GM23338 (cell line): ENCODE data around the gene PPL. TPM values are rescaled to one million over a fixed set of nuclear protein-coding genes. Genes with fewer than 3 reads are reported as not detected.

Experiments
- ATAC-seq: fragments of 200-7000 bp; cut with Tn5 transposase; 3 replicates; pipeline ENCODE4 v1.9.1; 2020
- DNase-seq: peaks from one replicate; pipeline ENCODE4 v3.0.0-alpha.2; 2015; ENCODE audit warnings: low spot score
- H2AFZ ChIP-seq: fragments of 200-600 bp; sonication (generic); 2 replicates; pipeline ENCODE4 v1.8.0; 2016; ENCODE audit warnings: antibody characterized with exemption, mild to moderate bottlenecking, moderate library complexity
- H3F3A ChIP-seq: fragments of 200-600 bp; sonication (generic); replicated peaks from 2 replicates; pipeline ENCODE4 v1.8.0; 2017; ENCODE audit warnings: antibody characterized with exemption, mixed run types, low read depth
- H3K27ac ChIP-seq: fragments of 200-600 bp; sonication (generic); 2 replicates; pipeline ENCODE4 v1.6.1; 2016; ENCODE audit warnings: low read depth
- H3K27me3 ChIP-seq: fragments of 200-600 bp; sonication (generic); 2 replicates; pipeline ENCODE4 v1.8.0; 2016; ENCODE audit warnings: mild to moderate bottlenecking, mixed run types, moderate library complexity; ENCODE audit not compliant: insufficient read depth
- H3K36me3 ChIP-seq: fragments of 200-600 bp; sonication (generic); 2 replicates; pipeline ENCODE4 v1.8.0; 2016; ENCODE audit warnings: mild to moderate bottlenecking; ENCODE audit not compliant: insufficient read depth
- H3K4me1 ChIP-seq: fragments of 200-600 bp; sonication (generic); 2 replicates; pipeline ENCODE4 v1.8.0; 2016; ENCODE audit warnings: mild to moderate bottlenecking, moderate library complexity; ENCODE audit not compliant: insufficient read depth
- H3K4me2 ChIP-seq: fragments of 200-600 bp; sonication (generic); 2 replicates; pipeline ENCODE4 v1.7.1; 2017; ENCODE audit warnings: mixed run types
- H3K4me3 ChIP-seq: fragments of 200-600 bp; sonication (generic); 2 replicates; pipeline ENCODE4 v1.6.1; 2016; ENCODE audit warnings: mixed run types
- H3K79me2 ChIP-seq: fragments of 200-600 bp; sonication (generic); replicated peaks from 2 replicates; pipeline ENCODE4 v1.8.0; 2017; ENCODE audit warnings: mild to moderate bottlenecking; ENCODE audit not compliant: insufficient read depth
- H3K9me2 ChIP-seq: fragments of 200-600 bp; sonication (generic); 2 replicates; pipeline ENCODE4 v1.8.0; 2017; ENCODE audit not compliant: insufficient read depth
- H4K20me1 ChIP-seq: fragments of 200-600 bp; sonication (generic); replicated peaks from 2 replicates; pipeline ENCODE4 v1.8.0; 2017; ENCODE audit warnings: mild to moderate bottlenecking; ENCODE audit not compliant: insufficient read depth
- H3K27ac Mint-ChIP-seq: 2 replicates; pipeline ENCODE4 v1.8.0; 2020; ENCODE audit warnings: inconsistent platforms, mild to moderate bottlenecking, moderate library complexity, mixed read lengths
- H3K27me3 Mint-ChIP-seq: 3 replicates; pipeline ENCODE4 v1.8.0; 2022; ENCODE audit warnings: low read depth, mild to moderate bottlenecking, moderate library complexity, mixed read lengths, inconsistent platforms; ENCODE audit not compliant: insufficient read depth, poor library complexity
- H3K36me3 Mint-ChIP-seq: 3 replicates; pipeline ENCODE4 v1.8.0; 2021; ENCODE audit warnings: low read depth, mild to moderate bottlenecking, inconsistent platforms, moderate library complexity, mixed read lengths
- H3K4me1 Mint-ChIP-seq: 3 replicates; pipeline ENCODE4 v1.8.0; 2020; ENCODE audit warnings: mild to moderate bottlenecking, inconsistent platforms, mixed read lengths
- H3K4me3 Mint-ChIP-seq: 3 replicates; pipeline ENCODE4 v1.8.0; 2021; ENCODE audit warnings: moderate library complexity, mild to moderate bottlenecking, inconsistent platforms, mixed read lengths
- H3K9me3 Mint-ChIP-seq: 3 replicates; pipeline ENCODE4 v1.8.0; 2020; ENCODE audit warnings: moderate library complexity, mild to moderate bottlenecking, inconsistent platforms, mixed read lengths
- EZH2 ChIP-seq: fragments of 200-600 bp; sonication (generic); IDR thresholded peaks from one replicate; pipeline ENCODE4 v1.8.0; 2017; ENCODE audit warnings: antibody characterized with exemption, mild to moderate bottlenecking, low read depth; ENCODE audit not compliant: unreplicated experiment
- EZH2phosphoT487 ChIP-seq: fragments of 200-600 bp; sonication (generic); IDR thresholded peaks from one replicate; pipeline ENCODE4 v1.8.1; 2018; ENCODE audit warnings: antibody characterized with exemption; ENCODE audit not compliant: unreplicated experiment
- JUNB ChIP-seq: IDR thresholded peaks from one replicate; pipeline ENCODE4 v1.6.1; 2016; ENCODE audit warnings: antibody characterized with exemption; ENCODE audit not compliant: unreplicated experiment
- POLR2AphosphoS5 ChIP-seq: IDR thresholded peaks from 2 replicates; pipeline ENCODE4 v1.6.1; 2016; ENCODE audit warnings: antibody characterized with exemption, low read depth
- STAT1 ChIP-seq: IDR thresholded peaks from one replicate; pipeline ENCODE4 v1.6.1; 2016; ENCODE audit warnings: antibody characterized with exemption; ENCODE audit not compliant: unreplicated experiment
- ZNF114 ChIP-seq: fragments of 250-450 bp; sonication (Bioruptor Pico); IDR thresholded peaks from 2 replicates; pipeline ENCODE4 v1.5.0; 2020; ENCODE audit warnings: mild to moderate bottlenecking, moderate library complexity
- polyA plus RNA-seq: library from polyadenylated mRNA; unstranded; fragments of >200 nt; fragmentation: Nextera tagmentation; extraction: Ambion mirVana; gene quantifications from 2 replicates; pipeline ENCODE4 v1.2.1, GENCODE V29; 2016
- total RNA-seq: library from RNA; depleted of rRNA; stranded (reverse); fragments of >200 nt; shearing (Covaris generic); gene quantifications from 2 replicates; pipeline ENCODE4 v1.2.3, GENCODE V29; 2014
- TF ChIP-seq, protein P1 (sequence below): IDR thresholded peaks from 2 replicates; pipeline ENCODE4 v1.6.1; 2016; ENCODE audit warnings: antibody characterized with exemption
- TF ChIP-seq, protein P2 (sequence below), 2 experiments: fragments of 200-600 bp in 1 of 2; sonication (generic) in 1 of 2; conservative IDR thresholded peaks; 2 replicates each; pipeline versions ENCODE4 v1.5.1 to v1.6.1; 2016 to 2017; ENCODE audit warnings: antibody characterized with exemption in 2 of 2, low read depth in 2 of 2, mild to moderate bottlenecking in 2 of 2, moderate library complexity in 1 of 2

PPL gene
- total and polyA plus RNA-seq, 2 experiments from 2014 or later, result 10.6 to 31.7 TPM

GRCh38 chr16:4886151-4886550, 50.8 kb downstream of the PPL start:
- Histone ChIP-seq H3K79me2 (no peaks in the 10 kb centered on the region), H4K20me1 (no peaks in the 10 kb centered on the region), H3K27me3 (no peaks in the 10 kb centered on the region), H3K36me3 (peaks cover 38% of the 10 kb centered on the region), H2AFZ (no peak overlapping the region), H3F3A (0 out of 2 replicates have a peak, but pooled peaks cover 9% of the 10 kb centered on the region), H3K4me2 (no peak overlapping the region), H3K4me3 (no peak overlapping the region), H3K9me2 (no peaks in the 10 kb centered on the region), H3K4me1 (no peaks in the 10 kb centered on the region), H3K27ac (no peak overlapping the region)
- no peaks in the 10 kb centered on the region; the same call in 2 of the 3 replicates for H3K4me1 Mint-ChIP-seq
- TF ChIP-seq ZNF114 (CRISPR knock-in tag) (no peak), EZH2 (no peak)
- TF ChIP-seq, protein P1, sequence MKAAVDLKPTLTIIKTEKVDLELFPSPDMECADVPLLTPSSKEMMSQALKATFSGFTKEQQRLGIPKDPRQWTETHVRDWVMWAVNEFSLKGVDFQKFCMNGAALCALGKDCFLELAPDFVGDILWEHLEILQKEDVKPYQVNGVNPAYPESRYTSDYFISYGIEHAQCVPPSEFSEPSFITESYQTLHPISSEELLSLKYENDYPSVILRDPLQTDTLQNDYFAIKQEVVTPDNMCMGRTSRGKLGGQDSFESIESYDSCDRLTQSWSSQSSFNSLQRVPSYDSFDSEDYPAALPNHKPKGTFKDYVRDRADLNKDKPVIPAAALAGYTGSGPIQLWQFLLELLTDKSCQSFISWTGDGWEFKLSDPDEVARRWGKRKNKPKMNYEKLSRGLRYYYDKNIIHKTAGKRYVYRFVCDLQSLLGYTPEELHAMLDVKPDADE, result no peak
- peaks cover 9% of the 10 kb centered on the region for H3K27me3 Mint-ChIP-seq
- no peak for DNase-seq
- H3K27ac Mint-ChIP-seq, result no peak overlapping the region
- H3K4me3 Mint-ChIP-seq, result no peak overlapping the region
- peaks cover 76% of the 10 kb centered on the region for H3K36me3 Mint-ChIP-seq
- no peak for ATAC-seq
- H3K9me3 Mint-ChIP-seq, result no peaks in the 10 kb centered on the region; the same call in 1 of the 3 replicates

DNA sequence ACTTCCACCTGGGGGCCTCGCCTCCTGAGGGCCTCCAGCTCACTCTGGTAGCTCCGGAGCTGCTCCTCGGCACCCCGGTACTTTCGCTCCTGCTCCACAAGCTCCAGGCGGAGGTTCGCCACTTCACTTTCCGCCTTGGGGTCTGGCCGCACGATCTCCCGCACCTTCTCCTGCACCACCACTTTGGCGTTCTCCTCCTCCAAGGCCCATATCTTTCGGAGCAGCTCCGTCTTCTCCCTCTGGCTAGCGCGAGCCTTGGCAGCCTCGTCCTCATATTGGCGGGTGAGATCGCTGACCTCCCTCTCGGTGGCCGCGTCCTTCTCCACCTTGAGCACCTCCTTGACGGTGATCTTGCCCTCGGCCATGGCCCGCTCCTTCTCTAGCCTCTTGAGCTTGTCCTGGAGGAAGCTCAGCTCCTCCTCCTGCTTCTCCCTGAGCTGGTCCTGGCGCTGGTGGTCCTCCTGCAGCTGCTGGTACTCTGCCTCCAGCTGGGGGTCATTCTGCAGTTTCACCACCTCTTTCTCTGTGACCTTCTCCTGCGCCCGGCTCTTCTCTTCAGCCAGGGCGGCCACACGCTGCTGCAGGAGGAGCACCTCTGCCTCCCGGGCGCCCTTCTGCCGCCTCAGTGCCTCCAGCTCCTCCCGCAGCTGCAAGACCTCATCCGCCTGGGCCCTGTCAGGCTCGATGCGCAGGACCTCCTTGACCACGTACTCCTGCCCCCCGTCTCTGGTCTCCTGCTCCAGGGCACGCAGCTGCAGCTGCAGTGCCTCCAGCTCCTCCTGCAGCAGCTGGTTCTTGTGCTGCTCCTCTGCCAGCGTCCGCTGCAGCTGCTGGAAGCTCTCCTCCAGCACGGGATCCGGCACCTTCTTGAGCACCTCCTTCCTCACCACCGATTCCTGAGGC, 51.7 kb downstream of the PPL start:
- H3K27ac Mint-ChIP-seq, result no peak overlapping the region; the same call in 1 of the 2 replicates
- H3K4me1 Mint-ChIP-seq, result no peaks in the 10 kb centered on the region; the same call in 2 of the 3 replicates
- no peaks in the 10 kb centered on the region; the same call in 1 of the 3 replicates for H3K9me3 Mint-ChIP-seq
- Histone ChIP-seq H4K20me1 (no peaks in the 10 kb centered on the region; the same call in 1 of the 2 replicates), H2AFZ (no peak overlapping the region), H3K27ac (no peak overlapping the region), H3K79me2 (no peaks in the 10 kb centered on the region), H3K4me3 (no peak overlapping the region), H3K4me1 (no peaks in the 10 kb centered on the region), H3K27me3 (no peaks in the 10 kb centered on the region), H3F3A (0 out of 2 replicates have a peak, but pooled peaks cover 3% of the 10 kb centered on the region), H3K9me2 (no peaks in the 10 kb centered on the region), H3K36me3 (peaks cover 46% of the 10 kb centered on the region), H3K4me2 (no peak overlapping the region)
- peaks cover 9% of the 10 kb centered on the region for H3K27me3 Mint-ChIP-seq
- no peak for TF ChIP-seq JUNB
- no peak for TF ChIP-seq POLR2AphosphoS5
- TF ChIP-seq, protein P1, result no peak
- no peak for TF ChIP-seq ZNF114 (CRISPR knock-in tag)
- TF ChIP-seq, protein P2, sequence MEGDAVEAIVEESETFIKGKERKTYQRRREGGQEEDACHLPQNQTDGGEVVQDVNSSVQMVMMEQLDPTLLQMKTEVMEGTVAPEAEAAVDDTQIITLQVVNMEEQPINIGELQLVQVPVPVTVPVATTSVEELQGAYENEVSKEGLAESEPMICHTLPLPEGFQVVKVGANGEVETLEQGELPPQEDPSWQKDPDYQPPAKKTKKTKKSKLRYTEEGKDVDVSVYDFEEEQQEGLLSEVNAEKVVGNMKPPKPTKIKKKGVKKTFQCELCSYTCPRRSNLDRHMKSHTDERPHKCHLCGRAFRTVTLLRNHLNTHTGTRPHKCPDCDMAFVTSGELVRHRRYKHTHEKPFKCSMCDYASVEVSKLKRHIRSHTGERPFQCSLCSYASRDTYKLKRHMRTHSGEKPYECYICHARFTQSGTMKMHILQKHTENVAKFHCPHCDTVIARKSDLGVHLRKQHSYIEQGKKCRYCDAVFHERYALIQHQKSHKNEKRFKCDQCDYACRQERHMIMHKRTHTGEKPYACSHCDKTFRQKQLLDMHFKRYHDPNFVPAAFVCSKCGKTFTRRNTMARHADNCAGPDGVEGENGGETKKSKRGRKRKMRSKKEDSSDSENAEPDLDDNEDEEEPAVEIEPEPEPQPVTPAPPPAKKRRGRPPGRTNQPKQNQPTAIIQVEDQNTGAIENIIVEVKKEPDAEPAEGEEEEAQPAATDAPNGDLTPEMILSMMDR (conservative IDR thresholded peaks at IDR 0.05; ENCODE audit: low read depth in 2 of 2), result no peak
- no peak for TF ChIP-seq EZH2phosphoT487
- TF ChIP-seq EZH2, result no peak
- TF ChIP-seq STAT1, result no peak
- ATAC-seq (no peak), DNase-seq (no peak)
- peaks cover 83% of the 10 kb centered on the region for H3K36me3 Mint-ChIP-seq
- no peak overlapping the region for H3K4me3 Mint-ChIP-seq
